ENCODE results near the gene APLF. TPM values are rescaled to one million over a fixed set of nuclear protein-coding genes. Genes with fewer than 3 reads are reported as not detected.
"Not testable (repeated sequence)": the region's sequence is repeated elsewhere in the genome, so short reads cannot be mapped to it uniquely, and the experiment has no call there.

APLF gene
- total RNA-seq, 6 experiments from 2014 or later, result 1.3 to 1.8 (median 1.5) TPM

DNA sequence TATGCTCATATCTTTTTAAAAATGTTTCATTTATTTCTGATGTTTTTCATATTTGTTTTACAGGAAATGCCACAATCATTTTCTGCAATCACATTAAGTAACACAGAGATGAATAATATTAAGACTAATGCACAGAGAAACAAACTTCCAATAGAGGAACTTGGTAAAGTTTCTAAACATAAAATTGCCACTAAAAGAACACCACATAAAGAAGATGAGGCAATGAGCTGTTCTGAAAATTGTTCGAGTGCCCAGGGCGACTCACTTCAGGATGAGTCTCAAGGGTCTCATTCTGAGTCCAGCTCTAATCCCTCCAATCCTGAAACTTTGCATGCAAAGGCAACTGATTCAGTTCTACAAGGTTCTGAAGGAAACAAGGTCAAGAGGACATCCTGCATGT, 70.4 kb downstream of the APLF start:
- Mint-ChIP-seq H3K27ac (no peak overlapping the region), H3K4me3 (no peak overlapping the region), H3K9me3 (no peaks in the 10 kb centered on the region), H3K4me1 (ENCODE audit: low read depth) (peaks cover 6% of the 10 kb centered on the region; the same call in 1 of the 2 replicates), H3K36me3 (ENCODE audit: low read depth) (0 out of 2 replicates have a peak, but pooled peaks cover 4% of the 10 kb centered on the region), H3K27me3 (ENCODE audit: insufficient read depth) (no peaks in the 10 kb centered on the region)
- TF ChIP-seq, protein P1, sequence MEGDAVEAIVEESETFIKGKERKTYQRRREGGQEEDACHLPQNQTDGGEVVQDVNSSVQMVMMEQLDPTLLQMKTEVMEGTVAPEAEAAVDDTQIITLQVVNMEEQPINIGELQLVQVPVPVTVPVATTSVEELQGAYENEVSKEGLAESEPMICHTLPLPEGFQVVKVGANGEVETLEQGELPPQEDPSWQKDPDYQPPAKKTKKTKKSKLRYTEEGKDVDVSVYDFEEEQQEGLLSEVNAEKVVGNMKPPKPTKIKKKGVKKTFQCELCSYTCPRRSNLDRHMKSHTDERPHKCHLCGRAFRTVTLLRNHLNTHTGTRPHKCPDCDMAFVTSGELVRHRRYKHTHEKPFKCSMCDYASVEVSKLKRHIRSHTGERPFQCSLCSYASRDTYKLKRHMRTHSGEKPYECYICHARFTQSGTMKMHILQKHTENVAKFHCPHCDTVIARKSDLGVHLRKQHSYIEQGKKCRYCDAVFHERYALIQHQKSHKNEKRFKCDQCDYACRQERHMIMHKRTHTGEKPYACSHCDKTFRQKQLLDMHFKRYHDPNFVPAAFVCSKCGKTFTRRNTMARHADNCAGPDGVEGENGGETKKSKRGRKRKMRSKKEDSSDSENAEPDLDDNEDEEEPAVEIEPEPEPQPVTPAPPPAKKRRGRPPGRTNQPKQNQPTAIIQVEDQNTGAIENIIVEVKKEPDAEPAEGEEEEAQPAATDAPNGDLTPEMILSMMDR (IDR thresholded peaks at IDR 0.05), result no peak
- DNase-seq, result no peak

DNA sequence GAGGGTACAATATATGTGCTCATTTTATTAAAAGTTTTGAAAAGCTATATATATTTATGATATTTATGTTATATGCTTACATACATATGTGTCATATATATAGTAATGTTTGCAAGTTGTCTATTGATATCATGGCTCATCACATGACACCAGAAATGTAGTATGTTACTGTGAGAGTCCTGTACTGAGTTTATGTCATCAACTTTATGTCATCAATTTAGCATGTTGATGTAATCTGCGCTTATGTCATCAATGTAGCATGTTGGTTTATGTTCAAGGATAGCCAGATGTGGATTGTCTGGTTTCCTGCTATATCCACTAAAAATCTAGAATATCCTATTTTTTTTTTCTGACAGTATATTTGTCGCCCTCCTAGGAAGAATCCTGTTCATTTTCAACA, 77.4 kb downstream of the APLF start:
- no peaks in the 10 kb centered on the region for H3K9me3 Mint-ChIP-seq
- H3K27me3 Mint-ChIP-seq (ENCODE audit: insufficient read depth), result no peaks in the 10 kb centered on the region
- H3K4me3 Mint-ChIP-seq, result no peak overlapping the region
- H3K36me3 Mint-ChIP-seq (ENCODE audit: low read depth), result 0 out of 2 replicates have a peak, but pooled peaks cover 4% of the 10 kb centered on the region
- H3K27ac Mint-ChIP-seq, result no peak overlapping the region
- no peaks in the 10 kb centered on the region for H3K4me1 Mint-ChIP-seq (ENCODE audit: low read depth)
- DNase-seq, result no peak
- TF ChIP-seq, protein P1 (IDR thresholded peaks at IDR 0.05), result no peak

DNA sequence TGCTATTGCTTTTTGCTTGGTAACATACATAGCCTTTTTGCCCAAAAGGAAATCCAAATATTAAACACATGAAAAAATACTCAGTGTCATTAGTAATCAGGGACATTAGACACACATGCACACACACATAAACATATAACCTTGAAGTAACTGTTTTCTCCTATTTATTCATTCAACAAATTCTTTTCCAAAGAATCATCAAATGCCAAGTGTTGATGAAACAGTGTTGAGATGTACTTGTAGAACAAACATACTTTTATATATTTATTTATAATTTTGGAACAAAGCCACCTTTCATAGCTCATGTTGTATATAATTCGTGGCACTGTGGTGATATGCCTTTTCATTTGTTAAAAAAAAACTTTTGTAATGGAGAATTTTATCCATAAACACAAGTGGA, 81.0 kb downstream of the APLF start:
- Mint-ChIP-seq H3K4me3 (no peak overlapping the region), H3K4me1 (ENCODE audit: low read depth) (no peaks in the 10 kb centered on the region), H3K27me3 (ENCODE audit: insufficient read depth) (no peaks in the 10 kb centered on the region), H3K27ac (no peak overlapping the region), H3K9me3 (no peaks in the 10 kb centered on the region), H3K36me3 (ENCODE audit: low read depth) (no peaks in the 10 kb centered on the region)
- DNase-seq, result peak; percentile 5
- TF ChIP-seq, protein P1 (IDR thresholded peaks at IDR 0.05), result no peak

DNA sequence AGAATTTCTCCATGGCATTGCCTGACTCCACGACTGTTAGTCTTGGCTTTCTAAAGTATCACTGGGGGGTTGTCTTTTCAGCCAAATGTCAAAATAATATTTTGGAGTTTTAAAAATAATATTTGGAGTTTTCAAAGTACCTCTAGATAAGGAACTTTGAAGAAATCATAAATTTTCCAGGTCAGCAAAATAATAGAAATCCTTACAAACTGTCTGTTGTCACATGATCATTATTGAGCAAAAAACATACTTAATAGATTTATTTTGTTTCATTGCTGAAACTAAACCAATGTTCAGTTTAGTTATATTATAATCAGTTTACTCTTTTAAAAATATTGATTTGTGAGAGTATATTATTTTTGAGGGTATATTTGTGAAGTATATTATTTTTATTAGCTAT, 85.7 kb downstream of the APLF start:
- no peak for DNase-seq
- Mint-ChIP-seq H3K36me3 (ENCODE audit: low read depth) (no peaks in the 10 kb centered on the region), H3K9me3 (no peaks in the 10 kb centered on the region), H3K27me3 (ENCODE audit: insufficient read depth) (no peaks in the 10 kb centered on the region; the same call in 1 of the 2 replicates), H3K4me3 (no peak overlapping the region), H3K4me1 (ENCODE audit: low read depth) (no peaks in the 10 kb centered on the region), H3K27ac (no peak overlapping the region)
- TF ChIP-seq, protein P1 (IDR thresholded peaks at IDR 0.05), result no peak

DNA sequence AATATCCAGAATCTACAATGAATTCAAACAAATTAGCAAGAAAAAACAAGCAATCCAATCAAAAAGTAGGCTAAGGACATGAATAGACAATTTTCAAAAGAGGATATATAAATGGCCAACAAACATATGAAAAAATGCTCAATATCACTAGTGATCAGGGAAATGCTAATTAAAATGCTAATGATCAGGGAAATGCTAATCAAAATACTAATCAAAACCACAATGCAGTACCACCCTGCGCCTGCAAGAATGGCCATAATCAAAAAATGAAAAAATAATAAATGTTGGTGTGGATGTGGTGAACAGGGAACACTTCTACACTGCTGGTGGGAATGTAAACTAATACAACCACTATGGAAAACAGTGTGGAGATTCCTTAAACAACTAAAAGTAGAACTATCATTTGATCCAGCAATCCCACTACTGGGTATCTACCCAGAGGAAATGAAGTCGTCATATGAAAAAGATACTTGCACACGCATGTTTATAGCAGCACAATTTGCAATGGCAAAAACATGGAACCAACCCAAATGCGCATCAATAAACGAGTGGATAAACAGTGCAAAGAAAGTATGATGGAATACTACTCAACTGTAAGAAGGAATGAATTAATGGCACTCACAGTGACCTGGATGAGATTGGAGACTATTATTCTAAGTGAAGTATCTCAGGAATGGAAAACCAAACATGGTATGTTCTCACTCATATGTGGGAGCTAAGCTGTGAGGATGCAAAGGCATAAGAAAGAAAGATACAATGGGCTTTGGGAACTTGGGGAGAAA, 88.2 kb downstream of the APLF start:
- not testable (repeated sequence) for H3K9me3 Mint-ChIP-seq; H3K4me1 Mint-ChIP-seq (ENCODE audit: low read depth); H3K36me3 Mint-ChIP-seq (ENCODE audit: low read depth)

DNA sequence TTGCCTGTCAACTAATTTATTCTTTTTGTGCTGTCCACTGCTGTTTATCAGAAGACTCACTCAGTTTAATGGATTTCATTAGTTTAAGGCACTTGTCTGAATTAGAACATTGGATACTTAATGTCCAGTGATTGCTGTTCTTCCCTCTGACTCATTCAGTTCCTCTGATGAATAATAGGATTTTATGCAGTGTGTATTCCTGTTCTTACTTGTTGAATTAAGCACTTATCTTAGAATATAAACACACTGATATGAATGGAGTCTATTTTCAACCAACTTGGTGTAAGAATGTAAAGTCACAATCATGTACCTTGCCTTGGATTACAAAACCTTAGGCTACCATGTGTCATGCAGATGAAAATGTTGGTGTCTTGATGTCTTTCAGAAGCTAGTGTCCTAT, 89.0 kb downstream of the APLF start:
- Mint-ChIP-seq H3K4me3 (no peak overlapping the region), H3K36me3 (ENCODE audit: low read depth) (no peaks in the 10 kb centered on the region), H3K4me1 (ENCODE audit: low read depth) (no peaks in the 10 kb centered on the region), H3K27ac (no peak overlapping the region), H3K27me3 (ENCODE audit: insufficient read depth) (no peaks in the 10 kb centered on the region; the same call in 1 of the 2 replicates), H3K9me3 (no peaks in the 10 kb centered on the region)
- no peak for DNase-seq
- TF ChIP-seq, protein P1 (IDR thresholded peaks at IDR 0.05), result no peak

More for the DNA sequence above, 88.2 kb downstream of the APLF start:
- not testable (repeated sequence) for H3K27ac Mint-ChIP-seq; H3K4me3 Mint-ChIP-seq; H3K27me3 Mint-ChIP-seq (ENCODE audit: insufficient read depth); DNase-seq

All from HFFc6 (cell line).